HG03196 (cell line): ENCODE data around the gene ADARB2.

Experiments used
- ATAC-seq: cut with Tn5 transposase; IDR thresholded peaks from one replicate; pipeline ENCODE4 v1.9.1; 2021; ENCODE audit not compliant: unreplicated experiment

Gene ADARB2

DNA sequence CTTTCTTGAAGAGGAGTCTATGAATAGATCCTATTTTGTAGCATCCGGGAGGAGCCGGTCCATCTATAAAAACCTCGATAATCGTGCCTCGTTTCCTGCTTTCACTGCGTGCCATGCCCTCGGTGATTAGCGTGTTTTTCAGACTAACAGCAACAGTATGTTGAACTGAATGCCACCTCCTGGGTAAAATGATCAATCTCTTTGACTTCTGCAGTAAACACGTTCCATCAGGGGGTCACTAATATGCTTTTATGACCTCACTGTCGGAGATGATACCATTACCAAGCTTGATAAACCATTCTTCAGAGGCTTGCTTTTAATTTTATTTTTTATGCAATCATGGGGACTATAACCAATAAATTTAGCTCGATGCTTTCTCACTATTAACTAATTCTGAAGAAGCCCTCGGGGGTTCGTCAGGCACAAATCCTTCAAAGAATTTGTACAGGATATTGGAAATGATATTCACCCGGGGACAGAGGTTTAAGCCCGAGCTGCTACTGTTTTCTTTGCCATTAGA, 228.3 kb downstream of the ADARB2 start:
- ATAC-seq = no peak

DNA sequence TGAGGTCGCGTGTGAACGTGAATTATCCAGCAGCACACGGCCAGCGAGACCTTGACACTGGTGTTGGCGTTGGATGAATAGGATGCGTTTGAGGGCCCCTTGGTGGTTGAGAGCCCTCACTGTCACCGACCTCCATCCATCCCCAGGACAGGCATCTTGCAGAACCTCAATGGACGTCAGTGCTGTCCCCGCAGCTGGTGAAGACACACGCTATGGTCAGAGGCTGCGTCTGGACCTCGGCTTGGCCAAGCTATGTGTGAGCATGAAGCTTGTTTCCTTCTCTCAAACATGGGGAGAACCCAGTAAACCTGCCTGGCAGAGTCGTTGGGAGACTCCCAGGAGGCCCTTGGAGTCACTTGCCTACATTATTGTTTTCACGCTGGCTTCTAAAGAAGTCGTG, 229.2 kb downstream of the ADARB2 start:
- no peak for ATAC-seq

DNA sequence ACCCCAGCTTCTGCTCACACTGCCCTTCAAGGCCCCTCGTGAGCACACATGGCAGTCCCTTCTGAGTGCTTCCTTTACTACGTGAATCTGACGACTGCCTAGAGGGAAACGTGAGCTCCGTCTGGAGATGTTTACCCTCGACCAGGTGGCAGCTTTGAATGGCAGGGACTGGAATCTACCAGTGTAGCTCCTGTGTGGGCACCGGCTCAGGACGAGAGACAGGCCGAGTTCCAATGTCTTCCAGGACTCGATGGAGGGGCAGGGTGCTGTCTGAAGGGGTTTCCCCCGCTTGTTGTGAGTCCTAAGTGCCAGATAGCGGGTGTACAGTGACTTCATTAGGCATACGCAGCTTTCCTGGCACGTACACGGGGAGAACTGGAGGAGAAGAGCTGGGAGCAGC, 229.9 kb downstream of the ADARB2 start:
- no peak for ATAC-seq

DNA sequence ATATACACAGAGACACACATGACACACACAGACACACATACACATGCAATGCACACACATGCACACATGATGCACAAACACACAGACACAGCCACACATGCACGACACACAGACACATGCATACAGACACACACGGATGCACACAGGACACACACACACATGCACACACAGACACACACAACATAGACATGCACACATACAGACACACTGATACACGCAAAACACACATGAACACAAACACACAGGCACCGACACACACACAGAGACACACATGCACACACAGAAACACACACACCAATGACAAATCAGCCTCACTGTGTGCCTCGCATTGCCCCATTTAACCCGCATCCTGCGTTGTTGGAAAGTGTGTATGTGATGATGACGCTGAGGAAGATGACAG, 232.4 kb downstream of the ADARB2 start:
- no peak for ATAC-seq

DNA sequence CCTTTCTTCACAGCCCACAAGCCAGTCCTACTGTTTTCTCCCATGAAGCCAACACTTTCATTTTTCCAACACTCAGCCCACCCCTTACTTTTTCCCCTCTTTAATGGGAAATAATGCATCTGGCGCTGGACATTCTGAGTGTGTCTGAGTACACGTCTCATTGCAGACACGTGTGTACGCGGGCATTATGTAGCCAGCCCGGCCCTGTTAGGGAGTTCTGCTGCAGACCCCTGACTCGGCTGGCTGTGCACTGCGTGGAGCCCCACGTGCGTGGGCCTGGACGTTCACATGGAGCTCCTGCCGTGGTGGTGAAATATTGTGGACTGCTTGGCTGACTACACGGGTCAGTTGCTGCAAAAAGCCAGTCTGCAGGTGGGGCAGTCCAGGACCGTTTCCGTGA, 233.0 kb downstream of the ADARB2 start:
- no peak for ATAC-seq

DNA sequence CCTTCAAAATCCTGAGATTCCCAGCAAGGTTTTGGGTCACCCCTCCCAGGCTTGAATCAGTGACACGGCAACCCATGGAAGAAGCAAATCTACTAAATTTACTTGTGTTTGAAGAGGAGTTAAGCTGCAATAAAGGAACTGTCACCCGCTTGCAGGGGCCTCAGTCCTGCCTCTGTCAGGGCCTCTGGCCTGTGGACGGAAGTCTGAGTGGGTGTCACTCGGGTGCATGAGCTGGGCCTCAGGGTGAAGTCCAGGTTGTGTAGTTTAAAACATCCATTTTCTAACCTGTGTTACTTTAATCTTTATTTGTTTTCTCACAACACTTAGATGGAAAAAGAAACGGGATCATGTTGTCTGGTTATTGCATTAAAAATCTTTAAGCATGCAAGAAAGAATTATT, 234.9 kb downstream of the ADARB2 start:
- no peak for ATAC-seq

GRCh38 chr10:1499359-1499957, 237.9 kb downstream of the ADARB2 start:
- ATAC-seq = no peak

DNA sequence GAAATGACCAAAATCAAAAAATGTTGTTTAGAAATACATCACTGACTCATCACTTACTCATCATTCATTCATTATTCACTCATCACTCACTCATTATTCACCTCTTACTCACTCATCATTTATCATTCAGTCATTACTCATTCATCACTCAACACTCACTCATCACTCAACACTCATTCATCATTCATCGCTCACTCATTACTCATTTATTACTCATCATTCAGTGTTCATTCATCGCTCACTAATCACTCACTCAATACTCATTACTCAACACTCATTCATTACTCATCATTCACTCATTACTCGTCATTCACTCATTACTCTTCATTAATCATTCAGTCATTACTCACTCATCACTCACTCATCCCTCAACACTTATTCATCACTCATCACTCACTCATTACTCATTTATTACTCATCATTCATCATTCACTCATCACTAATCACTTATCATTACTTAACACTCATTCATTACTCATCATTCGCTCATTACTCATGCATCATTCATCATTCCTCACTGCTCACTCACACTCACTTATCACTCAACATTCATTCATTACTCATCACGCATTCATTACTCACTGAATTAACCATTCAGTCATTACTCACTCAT, 238.5 kb downstream of the ADARB2 start:
- ATAC-seq = no peak

DNA sequence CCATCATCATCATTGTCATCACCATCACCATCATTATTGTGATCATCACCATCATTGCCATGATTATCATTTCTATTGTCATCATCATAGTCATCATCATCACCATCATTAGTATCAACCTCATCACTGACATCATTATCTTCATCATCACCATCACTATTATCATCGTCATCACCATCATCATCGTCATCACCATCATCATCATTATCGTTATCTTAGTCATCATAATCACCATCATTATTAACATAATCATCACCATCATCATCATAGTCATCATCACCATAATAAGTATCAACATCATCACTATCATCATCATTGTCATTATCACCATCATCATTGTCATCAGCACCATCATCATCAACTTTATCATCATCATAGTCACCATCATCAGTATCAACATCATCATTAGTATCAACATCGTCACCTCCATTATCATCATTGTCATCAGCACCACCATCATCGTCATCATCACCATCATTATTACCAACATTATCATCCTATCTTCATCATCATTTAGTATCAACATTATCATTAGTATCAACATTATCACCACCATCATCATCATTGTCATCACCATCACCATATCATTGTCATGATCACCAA, 241.3 kb downstream of the ADARB2 start:
- ATAC-seq = no peak

- no peak for ATAC-seq
These were observed 244.7 kb downstream of the ADARB2 start for GRCh38 chr10:1492641-1493040.

DNA sequence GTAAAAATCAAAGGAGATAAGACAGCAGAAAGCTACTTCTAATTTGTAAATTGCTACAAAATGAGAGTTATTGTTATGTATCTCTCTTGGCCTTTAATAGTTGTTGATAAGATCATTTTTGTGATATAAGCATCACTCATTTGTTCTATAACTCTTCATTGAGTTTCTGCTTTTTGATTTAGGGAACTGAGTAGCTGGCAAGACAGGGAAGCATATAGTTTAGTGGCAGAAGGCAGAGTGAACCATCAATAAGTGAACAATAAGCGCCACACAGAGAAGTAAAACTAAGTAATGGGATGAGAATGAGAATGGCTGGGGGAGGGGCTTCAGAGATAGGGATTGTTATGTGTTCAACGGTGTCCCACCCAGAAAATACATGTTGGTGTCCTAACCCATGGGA, 245.4 kb downstream of the ADARB2 start:
- ATAC-seq = no peak

GRCh38 chr10:1489801-1490200, 247.5 kb downstream of the ADARB2 start:
- ATAC-seq = no peak

DNA sequence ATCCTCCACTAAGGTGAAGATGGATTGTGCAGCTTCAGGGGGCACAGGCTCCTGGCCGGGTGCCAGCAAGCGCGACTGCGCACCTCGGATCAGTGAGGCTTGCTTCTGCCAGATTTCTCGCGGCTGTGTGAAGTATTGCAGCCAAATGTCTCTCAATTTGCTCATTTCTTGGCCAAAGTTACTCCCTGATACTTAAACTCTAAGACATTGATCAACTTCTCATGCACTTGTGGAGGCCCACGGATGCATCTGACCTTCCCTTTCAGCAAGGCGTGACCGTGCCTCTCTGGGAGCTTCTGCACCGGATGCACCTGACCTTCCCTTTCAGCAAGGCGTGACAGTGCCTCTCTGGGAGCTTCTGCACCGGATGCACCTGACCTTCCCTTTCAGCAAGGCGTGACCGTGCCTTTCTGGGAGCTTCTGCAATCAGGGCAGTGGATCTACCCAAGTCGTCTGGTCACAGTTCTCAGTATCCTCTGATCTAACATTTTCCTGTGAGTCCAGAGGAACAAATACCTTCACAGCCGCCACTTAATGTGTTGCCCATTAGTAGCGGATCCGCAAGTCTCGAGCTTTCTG, 248.3 kb downstream of the ADARB2 start:
- peak; percentile 97 for ATAC-seq

GRCh38 chr10:1486841-1487687, 250.3 kb downstream of the ADARB2 start:
- no peak for ATAC-seq

DNA sequence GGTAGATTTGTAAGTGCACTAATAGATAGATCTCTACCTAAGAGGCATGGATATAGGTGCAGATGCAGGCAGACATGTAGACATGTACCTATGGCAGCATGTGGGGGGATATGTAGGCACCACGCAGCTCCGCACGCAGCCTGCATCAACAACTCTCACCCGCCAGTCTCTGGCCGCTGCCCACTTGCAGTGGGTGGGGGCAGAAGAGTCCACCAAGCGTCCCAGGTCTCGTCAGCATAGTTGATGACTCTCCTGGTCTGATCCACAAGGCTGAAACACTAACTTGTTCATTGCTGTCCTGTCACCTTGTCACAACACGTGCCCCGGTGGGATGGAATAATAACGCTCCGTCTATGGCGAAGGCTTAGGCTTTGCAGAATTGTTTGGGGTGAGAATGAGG, 252.0 kb downstream of the ADARB2 start:
- no peak for ATAC-seq

GRCh38 chr10:1483826-1484225, 253.5 kb downstream of the ADARB2 start:
- ATAC-seq = no peak

GRCh38 chr10:1483246-1483645, 254.1 kb downstream of the ADARB2 start:
- ATAC-seq = no peak

- ATAC-seq = no peak
These were observed 259.7 kb downstream of the ADARB2 start for GRCh38 chr10:1477578-1477977.

- no peak for ATAC-seq
These were observed 260.9 kb downstream of the ADARB2 start for GRCh38 chr10:1476455-1476803.

DNA sequence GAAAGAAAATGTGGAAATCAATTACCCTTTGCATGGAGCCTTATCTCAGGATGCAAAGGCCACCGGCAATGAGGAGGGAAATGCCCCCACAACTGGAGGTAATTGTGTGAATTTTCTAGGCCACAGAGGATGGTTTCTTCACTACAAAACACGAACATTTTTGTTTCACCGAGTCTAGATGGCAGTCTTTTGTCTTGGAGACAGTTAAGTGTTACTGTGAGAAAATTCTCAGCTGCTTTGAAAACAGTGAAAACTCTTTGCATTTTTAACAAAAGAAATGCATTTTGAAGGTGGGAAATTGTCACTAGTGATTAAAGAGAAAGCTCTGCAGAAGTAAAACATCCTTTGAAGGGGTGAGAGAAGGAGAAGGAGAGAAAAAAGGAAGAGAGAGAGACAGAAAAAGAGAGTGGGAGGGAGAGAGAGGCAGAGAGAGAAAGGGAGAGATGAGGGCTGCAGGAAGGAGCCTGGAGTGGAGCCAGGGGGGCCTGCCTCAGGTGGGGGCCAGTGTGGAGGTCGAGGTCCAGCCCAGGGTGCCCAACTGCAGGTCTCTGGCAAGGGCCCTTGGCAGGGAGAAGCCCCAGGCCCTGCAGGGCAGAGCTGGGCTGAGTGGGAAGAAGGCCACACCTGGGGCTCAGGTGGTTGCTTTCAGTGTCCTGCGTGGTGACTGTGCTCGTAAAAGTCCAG, 261.4 kb downstream of the ADARB2 start:
- ATAC-seq = no peak

- ATAC-seq = no peak
These were observed 262.2 kb downstream of the ADARB2 start for GRCh38 chr10:1475098-1475591.
